ENCODE data around the gene MRPL11. TPM values are rescaled to one million over a fixed set of nuclear protein-coding genes. Genes with fewer than 3 reads are reported as not detected.
A peak's percentile ranks its signal among the peaks of the same experiment; 100 is the strongest.

The MRPL11 gene
- total and polyA plus RNA-seq, 2 of the 13 experiments (the other 11 are each of a cell fraction or from before 2014, with no cell fraction given): 72.9 to 176 TPM

DNA sequence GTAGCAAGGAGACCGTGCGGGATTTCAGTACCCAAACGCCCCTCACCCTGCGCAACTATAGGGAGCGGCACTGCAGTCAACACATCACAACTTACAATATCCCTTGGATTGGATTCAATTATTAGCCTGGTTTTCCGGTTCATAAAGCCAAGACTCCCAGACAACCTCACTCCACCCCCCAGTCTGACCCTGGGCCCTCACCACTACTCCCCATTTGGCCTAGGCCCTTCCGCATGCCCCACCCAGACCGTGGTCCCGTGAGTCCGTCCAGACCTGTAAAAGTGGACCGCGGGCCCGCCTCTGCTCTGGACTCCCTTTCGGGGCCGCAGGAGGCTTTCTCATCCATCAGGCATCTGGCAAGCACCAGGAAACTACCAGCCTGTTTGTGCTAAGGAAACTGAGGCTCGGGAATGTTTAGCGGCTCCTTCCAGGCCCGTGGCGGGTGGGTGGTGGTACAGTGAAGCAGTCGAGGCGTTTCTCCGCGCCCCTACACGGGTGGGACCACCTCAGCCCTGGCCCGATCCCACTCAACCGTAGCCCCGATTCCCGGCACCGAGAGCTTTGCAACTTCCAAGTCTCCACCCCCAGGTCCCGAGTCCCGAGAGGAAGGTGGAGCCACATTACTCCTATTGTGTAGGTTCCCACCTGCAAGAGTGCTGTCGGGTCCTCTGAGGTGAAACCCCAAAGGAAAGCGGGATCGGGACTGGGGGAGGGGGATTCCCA, 40.9 kb upstream of the MRPL11 start (continued):
- TF ChIP-seq, protein P1, sequence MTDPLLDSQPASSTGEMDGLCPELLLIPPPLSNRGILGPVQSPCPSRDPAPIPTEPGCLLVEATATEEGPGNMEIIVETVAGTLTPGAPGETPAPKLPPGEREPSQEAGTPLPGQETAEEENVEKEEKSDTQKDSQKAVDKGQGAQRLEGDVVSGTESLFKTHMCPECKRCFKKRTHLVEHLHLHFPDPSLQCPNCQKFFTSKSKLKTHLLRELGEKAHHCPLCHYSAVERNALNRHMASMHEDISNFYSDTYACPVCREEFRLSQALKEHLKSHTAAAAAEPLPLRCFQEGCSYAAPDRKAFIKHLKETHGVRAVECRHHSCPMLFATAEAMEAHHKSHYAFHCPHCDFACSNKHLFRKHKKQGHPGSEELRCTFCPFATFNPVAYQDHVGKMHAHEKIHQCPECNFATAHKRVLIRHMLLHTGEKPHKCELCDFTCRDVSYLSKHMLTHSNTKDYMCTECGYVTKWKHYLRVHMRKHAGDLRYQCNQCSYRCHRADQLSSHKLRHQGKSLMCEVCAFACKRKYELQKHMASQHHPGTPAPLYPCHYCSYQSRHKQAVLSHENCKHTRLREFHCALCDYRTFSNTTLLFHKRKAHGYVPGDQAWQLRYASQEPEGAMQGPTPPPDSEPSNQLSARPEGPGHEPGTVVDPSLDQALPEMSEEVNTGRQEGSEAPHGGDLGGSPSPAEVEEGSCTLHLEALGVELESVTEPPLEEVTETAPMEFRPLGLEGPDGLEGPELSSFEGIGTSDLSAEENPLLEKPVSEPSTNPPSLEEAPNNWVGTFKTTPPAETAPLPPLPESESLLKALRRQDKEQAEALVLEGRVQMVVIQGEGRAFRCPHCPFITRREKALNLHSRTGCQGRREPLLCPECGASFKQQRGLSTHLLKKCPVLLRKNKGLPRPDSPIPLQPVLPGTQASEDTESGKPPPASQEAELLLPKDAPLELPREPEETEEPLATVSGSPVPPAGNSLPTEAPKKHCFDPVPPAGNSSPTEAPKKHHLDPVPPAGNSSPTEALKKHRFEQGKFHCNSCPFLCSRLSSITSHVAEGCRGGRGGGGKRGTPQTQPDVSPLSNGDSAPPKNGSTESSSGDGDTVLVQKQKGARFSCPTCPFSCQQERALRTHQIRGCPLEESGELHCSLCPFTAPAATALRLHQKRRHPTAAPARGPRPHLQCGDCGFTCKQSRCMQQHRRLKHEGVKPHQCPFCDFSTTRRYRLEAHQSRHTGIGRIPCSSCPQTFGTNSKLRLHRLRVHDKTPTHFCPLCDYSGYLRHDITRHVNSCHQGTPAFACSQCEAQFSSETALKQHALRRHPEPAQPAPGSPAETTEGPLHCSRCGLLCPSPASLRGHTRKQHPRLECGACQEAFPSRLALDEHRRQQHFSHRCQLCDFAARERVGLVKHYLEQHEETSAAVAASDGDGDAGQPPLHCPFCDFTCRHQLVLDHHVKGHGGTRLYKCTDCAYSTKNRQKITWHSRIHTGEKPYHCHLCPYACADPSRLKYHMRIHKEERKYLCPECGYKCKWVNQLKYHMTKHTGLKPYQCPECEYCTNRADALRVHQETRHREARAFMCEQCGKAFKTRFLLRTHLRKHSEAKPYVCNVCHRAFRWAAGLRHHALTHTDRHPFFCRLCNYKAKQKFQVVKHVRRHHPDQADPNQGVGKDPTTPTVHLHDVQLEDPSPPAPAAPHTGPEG (CRISPR knock-in tag; IDR thresholded peaks at IDR 0.05): 0 out of 2 replicates have a peak, but pooled peaks have one; percentile 15
- TF ChIP-seq POGZ (CRISPR knock-in tag; IDR thresholded peaks at IDR 0.05): peak; percentile 33; the same call in 1 of the 2 replicates
- TF ChIP-seq MAZ (IDR thresholded peaks at IDR 0.05; ENCODE audit: borderline replicate concordance, low read depth, low read length): no peak
- TF ChIP-seq MAZ (CRISPR knock-in tag; IDR thresholded peaks at IDR 0.05; ENCODE audit: low read depth): peak; percentile 2; the same call in 1 of the 2 replicates
- TF ChIP-seq ZNF562 (CRISPR knock-in tag; IDR thresholded peaks at IDR 0.05; ENCODE audit: borderline replicate concordance): no peak
- 0 out of 2 replicates have a peak, but pooled peaks have one; percentile 11 for TF ChIP-seq SALL2 (CRISPR knock-in tag; IDR thresholded peaks at IDR 0.05)
- TF ChIP-seq HNRNPH1 (optimal IDR thresholded peaks at IDR 0.05; ENCODE audit: low read depth, low read length): peak; percentile 16
- TF ChIP-seq ASH2L (IDR thresholded peaks at IDR 0.05; ENCODE audit: insufficient read length, low read depth, low read length): no peak
- TF ChIP-seq TOPORS (CRISPR knock-in tag; IDR thresholded peaks at IDR 0.05): peak; percentile 76; the same call in 1 of the 2 replicates
- TF ChIP-seq, protein P2, sequence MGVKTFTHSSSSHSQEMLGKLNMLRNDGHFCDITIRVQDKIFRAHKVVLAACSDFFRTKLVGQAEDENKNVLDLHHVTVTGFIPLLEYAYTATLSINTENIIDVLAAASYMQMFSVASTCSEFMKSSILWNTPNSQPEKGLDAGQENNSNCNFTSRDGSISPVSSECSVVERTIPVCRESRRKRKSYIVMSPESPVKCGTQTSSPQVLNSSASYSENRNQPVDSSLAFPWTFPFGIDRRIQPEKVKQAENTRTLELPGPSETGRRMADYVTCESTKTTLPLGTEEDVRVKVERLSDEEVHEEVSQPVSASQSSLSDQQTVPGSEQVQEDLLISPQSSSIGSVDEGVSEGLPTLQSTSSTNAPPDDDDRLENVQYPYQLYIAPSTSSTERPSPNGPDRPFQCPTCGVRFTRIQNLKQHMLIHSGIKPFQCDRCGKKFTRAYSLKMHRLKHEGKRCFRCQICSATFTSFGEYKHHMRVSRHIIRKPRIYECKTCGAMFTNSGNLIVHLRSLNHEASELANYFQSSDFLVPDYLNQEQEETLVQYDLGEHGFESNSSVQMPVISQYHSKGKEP (CRISPR knock-in tag; IDR thresholded peaks at IDR 0.05): no peak
- TF ChIP-seq, protein P3, sequence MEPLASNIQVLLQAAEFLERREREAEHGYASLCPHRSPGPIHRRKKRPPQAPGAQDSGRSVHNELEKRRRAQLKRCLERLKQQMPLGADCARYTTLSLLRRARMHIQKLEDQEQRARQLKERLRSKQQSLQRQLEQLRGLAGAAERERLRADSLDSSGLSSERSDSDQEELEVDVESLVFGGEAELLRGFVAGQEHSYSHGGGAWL (CRISPR knock-in tag; IDR thresholded peaks at IDR 0.05): no peak
- TF ChIP-seq, protein P4, sequence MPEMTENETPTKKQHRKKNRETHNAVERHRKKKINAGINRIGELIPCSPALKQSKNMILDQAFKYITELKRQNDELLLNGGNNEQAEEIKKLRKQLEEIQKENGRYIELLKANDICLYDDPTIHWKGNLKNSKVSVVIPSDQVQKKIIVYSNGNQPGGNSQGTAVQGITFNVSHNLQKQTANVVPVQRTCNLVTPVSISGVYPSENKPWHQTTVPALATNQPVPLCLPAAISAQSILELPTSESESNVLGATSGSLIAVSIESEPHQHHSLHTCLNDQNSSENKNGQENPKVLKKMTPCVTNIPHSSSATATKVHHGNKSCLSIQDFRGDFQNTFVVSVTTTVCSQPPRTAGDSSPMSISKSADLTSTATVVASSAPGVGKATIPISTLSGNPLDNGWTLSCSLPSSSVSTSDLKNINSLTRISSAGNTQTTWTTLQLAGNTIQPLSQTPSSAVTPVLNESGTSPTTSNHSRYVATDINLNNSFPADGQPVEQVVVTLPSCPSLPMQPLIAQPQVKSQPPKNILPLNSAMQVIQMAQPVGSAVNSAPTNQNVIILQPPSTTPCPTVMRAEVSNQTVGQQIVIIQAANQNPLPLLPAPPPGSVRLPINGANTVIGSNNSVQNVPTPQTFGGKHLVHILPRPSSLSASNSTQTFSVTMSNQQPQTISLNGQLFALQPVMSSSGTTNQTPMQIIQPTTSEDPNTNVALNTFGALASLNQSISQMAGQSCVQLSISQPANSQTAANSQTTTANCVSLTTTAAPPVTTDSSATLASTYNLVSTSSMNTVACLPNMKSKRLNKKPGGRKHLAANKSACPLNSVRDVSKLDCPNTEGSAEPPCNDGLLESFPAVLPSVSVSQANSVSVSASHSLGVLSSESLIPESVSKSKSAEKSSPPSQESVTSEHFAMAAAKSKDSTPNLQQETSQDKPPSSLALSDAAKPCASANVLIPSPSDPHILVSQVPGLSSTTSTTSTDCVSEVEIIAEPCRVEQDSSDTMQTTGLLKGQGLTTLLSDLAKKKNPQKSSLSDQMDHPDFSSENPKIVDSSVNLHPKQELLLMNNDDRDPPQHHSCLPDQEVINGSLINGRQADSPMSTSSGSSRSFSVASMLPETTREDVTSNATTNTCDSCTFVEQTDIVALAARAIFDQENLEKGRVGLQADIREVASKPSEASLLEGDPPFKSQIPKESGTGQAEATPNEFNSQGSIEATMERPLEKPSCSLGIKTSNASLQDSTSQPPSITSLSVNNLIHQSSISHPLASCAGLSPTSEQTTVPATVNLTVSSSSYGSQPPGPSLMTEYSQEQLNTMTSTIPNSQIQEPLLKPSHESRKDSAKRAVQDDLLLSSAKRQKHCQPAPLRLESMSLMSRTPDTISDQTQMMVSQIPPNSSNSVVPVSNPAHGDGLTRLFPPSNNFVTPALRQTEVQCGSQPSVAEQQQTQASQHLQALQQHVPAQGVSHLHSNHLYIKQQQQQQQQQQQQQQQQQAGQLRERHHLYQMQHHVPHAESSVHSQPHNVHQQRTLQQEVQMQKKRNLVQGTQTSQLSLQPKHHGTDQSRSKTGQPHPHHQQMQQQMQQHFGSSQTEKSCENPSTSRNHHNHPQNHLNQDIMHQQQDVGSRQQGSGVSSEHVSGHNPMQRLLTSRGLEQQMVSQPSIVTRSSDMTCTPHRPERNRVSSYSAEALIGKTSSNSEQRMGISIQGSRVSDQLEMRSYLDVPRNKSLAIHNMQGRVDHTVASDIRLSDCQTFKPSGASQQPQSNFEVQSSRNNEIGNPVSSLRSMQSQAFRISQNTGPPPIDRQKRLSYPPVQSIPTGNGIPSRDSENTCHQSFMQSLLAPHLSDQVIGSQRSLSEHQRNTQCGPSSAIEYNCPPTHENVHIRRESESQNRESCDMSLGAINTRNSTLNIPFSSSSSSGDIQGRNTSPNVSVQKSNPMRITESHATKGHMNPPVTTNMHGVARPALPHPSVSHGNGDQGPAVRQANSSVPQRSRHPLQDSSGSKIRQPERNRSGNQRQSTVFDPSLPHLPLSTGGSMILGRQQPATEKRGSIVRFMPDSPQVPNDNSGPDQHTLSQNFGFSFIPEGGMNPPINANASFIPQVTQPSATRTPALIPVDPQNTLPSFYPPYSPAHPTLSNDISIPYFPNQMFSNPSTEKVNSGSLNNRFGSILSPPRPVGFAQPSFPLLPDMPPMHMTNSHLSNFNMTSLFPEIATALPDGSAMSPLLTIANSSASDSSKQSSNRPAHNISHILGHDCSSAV (CRISPR knock-in tag; IDR thresholded peaks at IDR 0.05; ENCODE audit: borderline replicate concordance): no peak

Data from HepG2 (cell line).